DMS 273 (cell line): ENCODE measurements around the gene RGS1.

Source experiments
- DNase-seq: peaks from one replicate; lab custom pipeline; 2025; ENCODE audit not compliant: unreplicated experiment; lab: John Stamatoyannopoulos, UW

Gene RGS1

DNA sequence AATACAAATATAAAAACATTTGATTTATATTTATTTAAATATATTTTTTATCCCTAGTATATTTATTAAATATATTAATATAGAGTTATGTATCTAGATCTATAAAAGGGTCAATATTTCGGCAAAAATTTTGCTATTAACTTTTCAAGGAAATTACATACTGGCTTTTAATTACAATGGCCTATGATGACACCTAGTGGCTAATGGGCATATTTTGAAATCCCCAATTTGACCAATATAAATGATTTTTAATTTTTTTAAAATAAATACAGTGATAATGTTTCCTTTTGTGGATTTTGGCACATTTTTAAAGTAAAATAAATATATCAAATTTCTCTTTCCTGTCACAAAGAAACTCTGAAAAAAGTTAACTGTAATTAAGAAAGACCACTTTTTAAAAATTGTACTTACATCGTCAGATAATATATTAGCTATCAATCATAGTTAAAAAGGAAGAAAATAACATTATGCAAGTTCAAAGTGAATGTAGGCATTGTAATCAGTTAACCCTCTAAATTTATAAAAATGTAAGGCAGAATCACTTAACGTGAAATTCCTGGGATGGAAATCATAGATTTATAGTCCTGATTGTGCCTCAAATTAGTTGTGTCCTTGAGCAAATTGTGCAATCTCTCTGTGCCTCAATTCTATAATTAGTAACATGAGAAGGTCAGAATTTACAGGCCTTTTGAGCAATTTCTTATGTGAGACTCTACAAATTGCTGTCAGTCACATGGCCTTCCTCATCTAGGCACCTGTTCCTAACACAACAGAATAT is 34.7 kb downstream of the RGS1 start:
- peak; percentile 38 for DNase-seq

DNA sequence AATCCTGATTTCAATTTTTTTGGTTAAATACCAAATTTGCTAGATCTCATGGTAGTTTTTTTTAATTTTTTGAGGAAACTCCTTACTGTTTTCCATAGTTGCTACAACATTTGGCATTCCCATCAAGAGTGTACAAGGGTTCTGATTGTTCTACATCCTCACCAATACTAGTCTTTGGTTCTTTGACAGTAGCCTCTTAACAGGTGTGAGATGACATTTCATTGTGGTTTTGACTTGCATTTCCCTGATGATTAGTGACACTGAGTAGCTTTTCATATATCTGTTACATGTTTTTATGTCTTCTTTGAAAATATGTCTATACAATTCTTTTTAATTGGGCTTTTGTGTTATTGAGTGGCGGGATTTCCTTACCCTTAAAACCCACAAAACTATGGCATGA is 39.5 kb downstream of the RGS1 start:
- DNase-seq = no peak

DNA sequence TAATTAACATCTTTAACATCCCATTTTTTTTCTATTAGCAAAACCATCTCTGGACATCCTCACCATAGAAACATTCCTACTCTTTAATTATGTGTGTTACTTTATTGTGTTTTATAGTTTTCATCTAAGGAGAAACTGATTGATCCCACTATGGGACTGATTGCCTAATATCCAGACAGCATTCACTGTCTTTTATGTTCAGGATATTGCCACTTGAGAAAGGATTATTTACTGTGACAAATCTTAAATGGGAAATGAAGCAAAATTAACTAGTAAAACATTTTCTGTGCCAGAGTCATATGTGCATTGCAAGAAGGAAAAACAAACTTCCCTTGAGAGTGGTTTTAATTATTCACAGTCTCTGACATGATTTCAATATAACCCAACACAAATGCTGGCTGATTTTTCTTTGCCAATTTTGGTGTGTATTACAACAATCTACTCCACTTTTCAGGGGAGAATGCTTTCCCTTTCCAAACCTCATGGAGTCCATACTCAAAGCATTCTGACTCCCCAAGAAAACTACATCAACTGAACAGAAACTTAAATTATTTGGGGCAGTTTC is 44.6 kb downstream of the RGS1 start:
- no peak for DNase-seq

DNA sequence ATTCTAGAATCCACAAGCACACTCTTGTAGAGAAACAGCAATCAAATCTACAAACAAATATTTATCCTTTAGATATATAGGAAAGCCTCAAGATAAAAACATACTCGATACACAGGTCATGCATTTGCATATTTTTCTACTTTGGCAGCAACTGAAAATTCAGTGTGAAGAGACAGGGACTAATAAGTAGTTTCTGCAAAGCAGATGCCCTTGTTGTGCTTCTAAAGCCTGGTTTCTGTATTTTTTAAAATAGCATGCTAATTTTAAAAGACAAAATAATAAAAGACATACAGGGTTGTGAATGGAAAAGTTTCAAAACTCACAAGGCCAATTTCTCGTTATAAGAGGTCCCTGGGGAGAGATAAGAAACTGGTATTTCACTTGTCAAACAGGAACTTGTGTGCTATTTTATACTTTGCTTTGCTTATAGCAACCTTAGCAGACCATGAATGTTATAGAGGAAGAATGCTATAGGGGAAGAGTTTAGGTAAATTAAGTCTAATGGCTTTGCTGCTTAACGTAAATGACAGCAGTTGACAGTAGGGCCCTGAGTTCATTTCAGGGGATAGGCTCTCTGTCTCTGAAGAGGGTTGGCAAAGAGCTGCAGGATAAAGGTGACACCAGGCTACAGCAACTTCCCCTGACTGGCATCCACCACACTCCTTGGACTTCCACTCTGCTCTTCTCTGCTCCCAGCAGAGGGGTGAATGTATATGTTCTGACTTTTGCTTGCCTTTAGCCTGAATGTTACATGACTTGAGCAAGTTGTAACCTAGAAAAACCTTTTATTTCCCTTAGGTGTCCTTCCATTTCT is 51.0 kb downstream of the RGS1 start:
- no peak for DNase-seq

DNA sequence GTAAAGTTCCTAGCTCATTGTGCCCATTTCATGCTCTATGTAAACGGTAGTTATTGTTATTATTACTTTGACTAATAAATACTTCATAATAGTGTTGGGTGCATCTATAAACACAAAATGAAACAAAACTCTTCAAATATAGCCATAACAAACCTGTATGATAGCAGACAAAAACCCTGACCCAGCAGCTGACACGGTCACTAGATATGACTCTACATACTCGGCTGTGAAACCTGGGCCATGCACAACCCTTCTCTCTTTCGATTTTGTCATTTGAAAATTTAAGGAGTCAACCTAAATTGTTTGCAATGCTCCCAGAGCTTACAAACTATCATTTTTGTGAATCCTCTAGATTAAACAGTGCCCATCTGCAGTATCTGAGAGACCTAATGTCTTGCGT is 52.3 kb downstream of the RGS1 start:
- DNase-seq = no peak

DNA sequence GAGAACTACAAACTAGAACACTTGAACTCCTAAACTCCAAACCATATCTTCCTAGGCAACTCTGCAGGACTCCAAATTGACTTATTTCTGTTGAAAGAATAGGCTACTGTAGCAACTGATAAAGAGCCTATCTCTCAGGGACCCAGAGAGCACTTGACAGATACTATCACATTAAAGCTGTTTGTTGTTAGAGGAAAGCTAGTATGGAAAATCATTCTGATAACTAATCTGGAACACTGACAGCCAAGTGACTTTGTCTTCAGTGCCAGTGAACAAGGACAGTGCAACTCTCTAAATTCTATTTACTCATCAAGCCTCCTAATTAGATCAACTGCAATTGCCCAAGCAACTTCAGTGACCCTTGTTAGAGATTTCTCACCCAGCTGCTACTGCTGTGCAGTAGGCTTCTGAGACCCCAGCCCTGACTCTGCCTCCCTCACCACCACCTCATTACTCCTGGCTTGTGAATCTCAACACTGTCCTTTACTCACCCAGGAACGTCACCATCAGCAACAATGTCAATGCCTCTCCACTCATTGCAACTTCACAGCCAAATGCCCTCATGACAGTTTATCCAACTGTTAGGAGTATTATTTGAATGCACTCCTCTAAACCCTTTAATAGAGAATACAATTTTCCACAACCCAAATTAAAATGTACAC is 53.0 kb downstream of the RGS1 start:
- no peak for DNase-seq

DNA sequence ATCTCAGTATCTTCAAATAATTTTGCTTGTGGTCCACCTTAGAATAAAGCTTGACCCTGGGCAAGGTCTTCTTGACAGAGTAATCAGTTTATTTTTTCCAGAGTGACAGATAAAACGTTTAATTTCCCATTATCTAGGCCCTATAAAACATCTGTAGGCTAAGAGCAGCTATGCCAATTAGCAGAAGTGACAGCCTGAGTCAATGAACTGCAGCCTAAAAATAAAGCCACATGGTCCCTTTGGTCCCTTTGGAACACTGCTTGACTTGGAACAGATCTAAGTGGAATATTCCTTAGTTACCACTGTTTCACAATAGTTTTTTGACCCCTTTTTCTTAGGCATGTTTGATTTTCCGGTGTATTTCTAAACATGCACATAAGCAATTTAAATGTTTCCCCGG is 54.0 kb downstream of the RGS1 start:
- DNase-seq = no peak
